ENCODE data around the gene MYL5.

GRCh38 chr4:692771-693554 lies 18.6 kb downstream of the MYL5 start:
- no peak for TF ChIP-seq CTCF (IDR thresholded peaks at IDR 0.05)
- TF ChIP-seq POLR2A (IDR thresholded peaks at IDR 0.05), result no peak
